ENCODE data around the gene EGLN3. TPM values are rescaled to one million over a fixed set of nuclear protein-coding genes. Genes with fewer than 3 reads are reported as not detected.

The EGLN3 gene
- polyA plus RNA-seq, 1 donor from 2014 or later, result not detected

DNA sequence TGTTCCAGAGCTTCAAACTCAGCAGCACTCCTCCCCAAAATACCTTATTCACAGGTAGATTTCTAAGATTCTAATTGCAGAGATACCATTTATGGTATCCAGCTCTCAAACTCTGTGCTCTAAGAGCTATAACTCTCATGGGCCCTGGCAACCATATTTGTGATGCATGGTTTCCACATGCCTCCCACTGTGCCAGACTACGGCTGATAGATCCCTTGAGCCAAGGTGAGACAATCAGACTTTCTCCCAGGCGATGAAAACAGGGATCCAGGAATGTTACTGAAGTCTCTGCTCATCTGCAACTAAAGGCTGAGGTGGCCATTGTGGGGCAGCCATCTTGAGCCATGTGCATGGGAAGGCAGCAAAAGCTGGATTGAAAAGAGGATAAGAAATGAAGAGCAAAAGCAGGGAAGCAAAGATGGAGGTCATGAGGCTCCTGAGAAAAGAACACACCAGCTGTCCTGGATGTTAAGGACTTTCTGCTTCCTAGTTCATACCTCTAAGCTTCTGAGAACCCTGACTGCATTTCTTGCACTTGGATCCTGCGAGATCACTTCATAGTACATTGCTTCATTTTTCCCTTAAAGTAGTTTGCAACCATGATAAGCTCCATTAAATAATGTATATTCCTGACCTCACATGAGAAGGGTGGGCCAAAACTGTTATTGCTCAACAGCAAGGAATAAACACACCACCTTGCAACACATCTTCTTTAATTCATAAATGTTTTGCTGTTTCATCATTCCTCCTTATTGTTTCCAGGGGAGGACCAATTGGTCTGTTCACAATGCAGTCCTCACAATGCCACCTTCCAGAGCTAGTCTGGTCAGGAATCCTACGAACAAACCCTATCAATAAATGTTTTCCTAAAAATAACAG is 5.4 kb downstream of the EGLN3 start:
- peaks cover 4% of the 10 kb centered on the region for H3K9me3 ChIP-seq (ENCODE audit: low read length)
- H3F3A ChIP-seq (ENCODE audit: insufficient read depth, low read length, poor library complexity, severe bottlenecking), result no peaks in the 10 kb centered on the region
- H3K9me2 ChIP-seq (ENCODE audit: insufficient read depth, low read length), result no peaks in the 10 kb centered on the region
- peaks cover 21% of the 10 kb centered on the region for H3K27me3 ChIP-seq (ENCODE audit: insufficient read depth, low read depth, low read length)
- no peaks in the 10 kb centered on the region for H4K20me1 ChIP-seq (ENCODE audit: insufficient read depth)
- no peak overlapping the region for H3K9ac ChIP-seq (ENCODE audit: low read length)
- no peak overlapping the region for H3K4me2 ChIP-seq (ENCODE audit: low read length)
- no peaks in the 10 kb centered on the region for H3K79me2 ChIP-seq (replicated peaks; ENCODE audit: insufficient read depth, low read length)
- H3K4me3 ChIP-seq (ENCODE audit: low read length), result no peak overlapping the region
- TF ChIP-seq EZH2 (IDR thresholded peaks at IDR 0.05; ENCODE audit: borderline replicate concordance, insufficient read depth, low read length, poor library complexity, severe bottlenecking), result no peak
- TF ChIP-seq TAF1 (IDR thresholded peaks at IDR 0.05; ENCODE audit: low read depth), result no peak
- TF ChIP-seq, protein P1, sequence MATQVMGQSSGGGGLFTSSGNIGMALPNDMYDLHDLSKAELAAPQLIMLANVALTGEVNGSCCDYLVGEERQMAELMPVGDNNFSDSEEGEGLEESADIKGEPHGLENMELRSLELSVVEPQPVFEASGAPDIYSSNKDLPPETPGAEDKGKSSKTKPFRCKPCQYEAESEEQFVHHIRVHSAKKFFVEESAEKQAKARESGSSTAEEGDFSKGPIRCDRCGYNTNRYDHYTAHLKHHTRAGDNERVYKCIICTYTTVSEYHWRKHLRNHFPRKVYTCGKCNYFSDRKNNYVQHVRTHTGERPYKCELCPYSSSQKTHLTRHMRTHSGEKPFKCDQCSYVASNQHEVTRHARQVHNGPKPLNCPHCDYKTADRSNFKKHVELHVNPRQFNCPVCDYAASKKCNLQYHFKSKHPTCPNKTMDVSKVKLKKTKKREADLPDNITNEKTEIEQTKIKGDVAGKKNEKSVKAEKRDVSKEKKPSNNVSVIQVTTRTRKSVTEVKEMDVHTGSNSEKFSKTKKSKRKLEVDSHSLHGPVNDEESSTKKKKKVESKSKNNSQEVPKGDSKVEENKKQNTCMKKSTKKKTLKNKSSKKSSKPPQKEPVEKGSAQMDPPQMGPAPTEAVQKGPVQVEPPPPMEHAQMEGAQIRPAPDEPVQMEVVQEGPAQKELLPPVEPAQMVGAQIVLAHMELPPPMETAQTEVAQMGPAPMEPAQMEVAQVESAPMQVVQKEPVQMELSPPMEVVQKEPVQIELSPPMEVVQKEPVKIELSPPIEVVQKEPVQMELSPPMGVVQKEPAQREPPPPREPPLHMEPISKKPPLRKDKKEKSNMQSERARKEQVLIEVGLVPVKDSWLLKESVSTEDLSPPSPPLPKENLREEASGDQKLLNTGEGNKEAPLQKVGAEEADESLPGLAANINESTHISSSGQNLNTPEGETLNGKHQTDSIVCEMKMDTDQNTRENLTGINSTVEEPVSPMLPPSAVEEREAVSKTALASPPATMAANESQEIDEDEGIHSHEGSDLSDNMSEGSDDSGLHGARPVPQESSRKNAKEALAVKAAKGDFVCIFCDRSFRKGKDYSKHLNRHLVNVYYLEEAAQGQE (IDR thresholded peaks at IDR 0.05; ENCODE audit: borderline replicate concordance), result no peak
- TF ChIP-seq SMC3 (conservative IDR thresholded peaks at IDR 0.05; ENCODE audit: poor library complexity), result no peak
- no peak for TF ChIP-seq RAD21 (conservative IDR thresholded peaks at IDR 0.05)
- no peak for TF ChIP-seq POLR2AphosphoS5 (IDR thresholded peaks at IDR 0.05)
- TF ChIP-seq, protein P2, sequence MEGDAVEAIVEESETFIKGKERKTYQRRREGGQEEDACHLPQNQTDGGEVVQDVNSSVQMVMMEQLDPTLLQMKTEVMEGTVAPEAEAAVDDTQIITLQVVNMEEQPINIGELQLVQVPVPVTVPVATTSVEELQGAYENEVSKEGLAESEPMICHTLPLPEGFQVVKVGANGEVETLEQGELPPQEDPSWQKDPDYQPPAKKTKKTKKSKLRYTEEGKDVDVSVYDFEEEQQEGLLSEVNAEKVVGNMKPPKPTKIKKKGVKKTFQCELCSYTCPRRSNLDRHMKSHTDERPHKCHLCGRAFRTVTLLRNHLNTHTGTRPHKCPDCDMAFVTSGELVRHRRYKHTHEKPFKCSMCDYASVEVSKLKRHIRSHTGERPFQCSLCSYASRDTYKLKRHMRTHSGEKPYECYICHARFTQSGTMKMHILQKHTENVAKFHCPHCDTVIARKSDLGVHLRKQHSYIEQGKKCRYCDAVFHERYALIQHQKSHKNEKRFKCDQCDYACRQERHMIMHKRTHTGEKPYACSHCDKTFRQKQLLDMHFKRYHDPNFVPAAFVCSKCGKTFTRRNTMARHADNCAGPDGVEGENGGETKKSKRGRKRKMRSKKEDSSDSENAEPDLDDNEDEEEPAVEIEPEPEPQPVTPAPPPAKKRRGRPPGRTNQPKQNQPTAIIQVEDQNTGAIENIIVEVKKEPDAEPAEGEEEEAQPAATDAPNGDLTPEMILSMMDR (IDR thresholded peaks at IDR 0.05; ENCODE audit: poor library complexity, severe bottlenecking), result no peak
- no peak for TF ChIP-seq EP300 (conservative IDR thresholded peaks at IDR 0.05; ENCODE audit: poor library complexity, severe bottlenecking)
- TF ChIP-seq MXI1 (conservative IDR thresholded peaks at IDR 0.05; ENCODE audit: poor library complexity, severe bottlenecking), result no peak
- no peak overlapping the region for H3K27ac ChIP-seq (ENCODE audit: low read length)
- no peaks in the 10 kb centered on the region for H3K36me3 ChIP-seq (ENCODE audit: insufficient read depth, low read length)
- no peak overlapping the region for H2AFZ ChIP-seq (ENCODE audit: low read depth, low read length)

DNA sequence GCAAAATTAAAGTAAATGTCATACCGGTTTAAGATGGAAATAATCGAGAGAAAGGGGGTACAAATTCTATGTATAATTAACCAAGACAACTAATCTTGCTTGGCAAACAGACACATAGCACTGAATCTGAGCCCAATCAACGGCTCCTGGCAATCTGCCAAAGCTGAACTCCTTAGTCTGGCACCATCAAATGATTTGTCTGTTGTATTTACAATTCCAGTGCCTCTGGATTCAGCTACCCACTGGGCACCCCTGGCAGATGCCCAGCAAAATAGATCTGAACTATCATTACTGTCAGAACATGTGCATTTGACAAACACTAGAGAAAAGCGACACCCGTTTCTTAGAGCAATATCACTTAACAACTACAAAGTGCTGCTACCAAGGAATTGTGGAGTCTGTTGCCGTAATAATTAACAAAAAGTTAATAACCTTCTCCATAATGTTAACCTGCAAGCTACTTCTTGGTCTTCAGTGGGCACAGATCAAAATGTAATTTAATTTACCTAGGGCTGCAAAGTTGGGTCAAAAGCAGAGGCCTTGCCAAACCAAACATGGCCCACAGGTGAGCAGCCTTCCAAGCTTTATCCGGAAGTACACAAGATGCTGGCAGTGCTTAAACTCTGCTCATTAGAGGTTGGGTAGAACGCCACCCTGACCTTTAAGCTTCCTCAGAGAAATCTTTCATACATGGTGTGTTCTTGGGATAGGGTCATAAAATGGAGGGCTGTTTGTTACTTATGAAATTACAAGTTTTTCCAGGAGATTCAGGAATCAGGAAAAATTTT is 7.6 kb downstream of the EGLN3 start:
- no peak overlapping the region for H3K9ac ChIP-seq (ENCODE audit: low read length)
- H3K79me2 ChIP-seq (replicated peaks; ENCODE audit: insufficient read depth, low read length), result no peaks in the 10 kb centered on the region
- H3K9me3 ChIP-seq (ENCODE audit: low read length), result no peaks in the 10 kb centered on the region
- no peak overlapping the region for H3K4me3 ChIP-seq (ENCODE audit: low read length)
- H4K20me1 ChIP-seq (ENCODE audit: insufficient read depth), result no peaks in the 10 kb centered on the region
- TF ChIP-seq POLR2AphosphoS5 (IDR thresholded peaks at IDR 0.05) (no peak), SMC3 (conservative IDR thresholded peaks at IDR 0.05; ENCODE audit: poor library complexity) (no peak), TAF1 (IDR thresholded peaks at IDR 0.05; ENCODE audit: low read depth) (no peak), EZH2 (IDR thresholded peaks at IDR 0.05; ENCODE audit: borderline replicate concordance, insufficient read depth, low read length, poor library complexity, severe bottlenecking) (no peak), EP300 (conservative IDR thresholded peaks at IDR 0.05; ENCODE audit: poor library complexity, severe bottlenecking) (no peak)
- TF ChIP-seq, protein P2 (IDR thresholded peaks at IDR 0.05; ENCODE audit: poor library complexity, severe bottlenecking), result no peak
- TF ChIP-seq, protein P1 (IDR thresholded peaks at IDR 0.05; ENCODE audit: borderline replicate concordance), result no peak
- no peaks in the 10 kb centered on the region for H3K9me2 ChIP-seq (ENCODE audit: insufficient read depth, low read length)
- no peak overlapping the region for H2AFZ ChIP-seq (ENCODE audit: low read depth, low read length)
- H3F3A ChIP-seq (ENCODE audit: insufficient read depth, low read length, poor library complexity, severe bottlenecking), result no peaks in the 10 kb centered on the region
- H3K36me3 ChIP-seq (ENCODE audit: insufficient read depth, low read length), result no peaks in the 10 kb centered on the region
- no peaks in the 10 kb centered on the region for H3K27me3 ChIP-seq (ENCODE audit: insufficient read depth, low read depth, low read length)
- H3K4me2 ChIP-seq (ENCODE audit: low read length), result no peak overlapping the region
- H3K27ac ChIP-seq (ENCODE audit: low read length), result no peak overlapping the region

Measured in neural cell (in vitro differentiated cells).